HG03103 (cell line): ENCODE data around the gene NHS.

Experiments used
- ATAC-seq: cut with Tn5 transposase; IDR thresholded peaks from one replicate; pipeline ENCODE4 v1.9.1; 2021; ENCODE audit warnings: low read depth; ENCODE audit not compliant: unreplicated experiment

Gene NHS

DNA sequence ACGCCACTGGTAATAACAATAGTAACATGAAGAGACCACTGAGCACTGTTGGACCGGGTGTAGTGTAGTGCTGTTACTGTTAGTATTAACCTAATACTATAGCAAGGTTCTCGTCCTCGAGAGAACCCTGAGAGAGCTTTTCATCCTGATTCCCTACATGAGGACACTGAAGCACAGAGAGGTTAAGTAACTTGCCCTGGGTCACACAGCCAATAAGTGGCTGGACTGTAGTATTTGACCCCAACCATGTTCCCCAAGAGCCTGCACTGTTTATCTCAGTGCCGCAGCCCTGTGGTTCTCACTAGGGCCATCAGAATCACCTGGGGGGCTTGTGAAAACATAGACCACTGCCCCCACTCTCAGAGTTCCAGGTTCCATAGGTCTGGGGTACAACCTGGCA, 372.7 kb downstream of the NHS start:
- no peak for ATAC-seq

DNA sequence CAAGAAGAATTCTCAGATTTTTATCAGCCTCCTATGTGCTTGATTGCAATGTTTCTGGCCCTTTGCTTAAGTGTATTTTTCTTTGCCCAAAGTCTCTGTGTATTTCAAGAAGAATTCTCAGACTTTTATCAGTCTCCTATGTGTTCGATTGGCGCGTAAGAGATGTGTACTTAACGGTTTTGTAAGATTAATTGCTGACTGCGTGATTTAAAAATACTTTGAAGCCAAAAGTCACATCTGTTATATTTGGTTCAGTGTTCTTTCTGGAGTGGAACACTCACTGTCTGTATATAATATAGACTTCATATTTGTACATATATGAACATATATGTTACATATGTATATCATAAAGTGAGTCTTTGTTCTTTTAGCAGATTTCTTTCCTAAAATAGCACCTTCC, 373.7 kb downstream of the NHS start:
- ATAC-seq: no peak

DNA sequence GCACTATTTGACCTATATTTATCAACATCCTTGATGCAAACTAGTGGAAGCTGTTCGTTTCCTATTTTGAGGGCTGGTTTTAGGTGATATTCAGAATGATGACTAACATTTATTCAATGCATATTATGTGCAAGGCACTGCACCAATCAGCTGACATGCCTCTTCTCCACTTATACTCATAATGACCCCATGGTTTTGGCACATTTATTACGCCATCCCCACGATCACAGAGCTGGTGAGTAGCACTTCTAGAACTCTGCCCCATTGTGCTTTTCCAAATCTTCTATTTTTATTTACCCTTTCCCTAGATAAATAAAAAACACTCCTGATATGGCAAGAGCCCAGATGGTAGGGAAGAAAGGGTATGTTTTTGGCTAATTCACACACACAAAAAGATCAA, 375.4 kb downstream of the NHS start:
- ATAC-seq: no peak

DNA sequence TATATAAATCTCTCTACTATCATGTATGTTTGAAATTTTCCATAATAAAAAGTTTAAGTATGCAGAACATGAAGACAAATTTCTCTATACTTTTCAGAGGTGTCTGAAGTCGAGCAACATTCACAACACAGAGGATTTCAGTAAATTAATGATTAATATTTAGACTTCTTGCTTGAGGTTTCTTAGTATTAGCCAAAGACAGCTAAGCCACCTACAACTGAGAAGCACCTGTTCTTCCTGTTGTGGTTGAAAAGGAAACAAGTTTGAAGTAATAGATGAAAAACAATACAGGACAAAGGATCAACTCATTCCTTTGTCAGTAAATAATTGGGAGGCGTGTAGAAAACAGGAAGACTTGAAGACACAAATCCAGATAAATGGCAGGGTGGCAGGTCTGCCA, 383.4 kb downstream of the NHS start:
- no peak for ATAC-seq

DNA sequence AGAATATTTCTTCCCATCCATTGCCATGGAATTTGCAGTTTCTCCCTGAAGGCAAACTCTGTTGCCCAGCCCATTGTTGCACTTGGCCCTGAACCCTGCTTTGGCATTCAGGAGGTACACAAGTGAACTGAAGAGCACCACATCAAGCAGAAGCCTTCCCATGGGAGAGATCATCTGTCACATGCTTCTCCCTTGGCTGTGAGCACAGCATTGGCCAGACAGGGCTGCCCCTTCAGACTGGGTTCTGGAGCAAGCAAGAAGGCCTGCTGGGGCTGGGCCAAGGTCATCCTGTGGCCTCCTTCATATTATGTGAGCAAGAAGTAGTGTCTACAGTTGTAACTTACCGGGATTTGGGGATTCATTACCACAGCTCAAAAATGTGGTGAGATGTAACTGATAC, 385.0 kb downstream of the NHS start:
- no peak for ATAC-seq

DNA sequence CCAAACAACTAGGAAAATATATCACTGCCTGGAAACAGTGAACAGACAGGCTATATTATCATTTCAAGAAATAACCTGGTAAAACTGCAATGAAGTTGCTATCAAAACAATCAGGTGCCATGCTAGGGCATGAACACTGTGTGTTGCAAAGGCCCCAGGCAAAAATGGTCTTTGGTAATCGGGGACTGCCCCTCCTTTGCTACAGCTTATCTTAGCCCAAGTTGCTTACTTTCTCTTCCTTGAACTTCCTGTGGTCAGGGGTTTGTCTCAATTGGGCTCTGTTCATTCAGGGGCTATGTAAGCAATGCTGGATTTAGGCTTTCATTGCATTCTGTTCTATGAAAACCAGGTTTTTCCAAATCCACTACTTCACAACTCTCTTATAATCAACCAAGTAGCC, 392.7 kb downstream of the NHS start:
- no peak for ATAC-seq

DNA sequence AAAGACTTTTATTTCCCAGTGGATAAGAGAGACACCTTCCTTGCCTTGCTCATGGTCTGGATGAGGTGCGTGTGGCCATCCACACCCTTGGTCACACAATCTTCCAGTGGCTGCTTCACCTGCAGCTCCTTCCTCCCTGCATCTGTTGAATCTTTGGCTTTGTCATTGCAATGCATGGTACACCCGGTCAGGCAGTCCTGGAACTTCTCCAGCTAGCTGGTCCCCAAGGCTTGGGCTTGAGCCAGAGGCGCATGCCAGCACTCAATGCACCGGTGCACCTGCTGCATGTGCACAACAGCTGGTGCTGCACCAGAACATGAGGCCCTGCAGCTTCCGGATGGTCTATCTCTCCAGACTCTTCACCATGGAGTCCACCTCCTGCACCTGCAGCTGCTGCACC, 394.0 kb downstream of the NHS start:
- ATAC-seq: no peak

DNA sequence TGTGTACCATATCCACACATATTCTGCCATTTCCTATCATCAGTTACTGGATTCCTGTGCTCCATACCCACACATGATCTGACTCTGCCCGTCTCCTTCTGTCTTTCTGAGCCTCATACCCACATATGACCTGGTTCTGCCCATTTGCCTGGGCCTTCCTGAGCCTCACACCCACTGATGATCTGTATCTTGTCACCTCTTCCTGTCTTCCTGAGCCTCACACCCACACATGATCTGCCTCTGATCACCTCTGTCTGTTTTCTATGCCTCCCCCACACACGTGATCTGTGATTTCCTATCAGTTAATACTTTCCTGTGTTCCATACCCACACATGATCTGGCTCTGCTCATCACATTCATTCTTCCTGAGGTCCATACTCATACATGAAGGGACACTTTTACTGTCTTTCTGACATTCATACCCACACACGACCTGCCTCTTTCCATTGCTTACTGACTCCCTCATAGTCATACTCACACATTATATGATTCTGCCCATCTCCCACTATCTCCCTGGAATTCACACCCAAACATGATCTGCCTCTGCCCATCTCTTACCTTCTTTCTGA, 394.8 kb downstream of the NHS start:
- no peak for ATAC-seq

DNA sequence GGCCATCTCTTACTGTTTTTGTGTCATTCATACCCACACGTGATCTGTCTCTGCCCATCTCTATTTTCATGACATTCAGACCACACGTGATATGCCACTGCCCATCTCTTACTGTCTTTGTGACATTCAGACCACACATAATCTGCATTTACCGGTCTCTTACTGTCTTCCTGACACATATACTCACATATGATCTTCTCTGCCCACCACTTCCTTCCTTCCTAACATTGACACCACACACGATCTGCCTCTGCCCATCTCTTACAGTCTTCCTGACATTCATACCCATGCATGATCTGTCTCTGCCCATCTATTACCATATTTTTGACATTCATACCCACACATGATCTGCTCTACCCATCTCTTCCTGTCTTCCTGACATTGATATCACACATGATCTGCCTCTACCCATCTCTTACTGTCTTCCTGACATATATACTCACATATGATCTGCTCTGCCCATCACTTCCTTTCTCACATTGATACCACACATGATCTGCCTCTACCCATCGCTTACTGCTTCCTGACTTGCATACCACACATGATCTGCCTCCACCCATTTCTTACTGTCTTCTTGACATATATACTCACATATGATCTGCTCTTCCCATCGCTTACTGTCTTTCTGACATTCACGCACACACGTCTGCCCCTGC, 398.3 kb downstream of the NHS start:
- no peak for ATAC-seq

DNA sequence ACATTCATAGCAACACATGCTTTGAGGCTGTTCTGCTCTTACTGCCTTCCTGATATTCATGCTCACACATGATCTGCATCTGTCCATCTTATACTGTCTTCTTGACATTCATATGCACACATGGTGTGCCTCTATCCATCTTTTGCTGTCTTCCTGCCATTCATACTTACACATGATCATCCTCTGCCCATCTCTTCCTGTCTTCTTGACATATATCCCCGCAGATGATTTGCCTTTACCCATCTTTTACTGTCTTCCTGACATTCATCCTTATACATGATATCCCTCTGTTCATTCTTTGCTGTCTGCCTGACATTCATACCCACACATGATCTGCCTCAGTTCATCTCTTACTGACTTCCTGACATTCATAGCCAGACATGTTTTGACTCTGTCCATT, 399.1 kb downstream of the NHS start:
- no peak for ATAC-seq

DNA sequence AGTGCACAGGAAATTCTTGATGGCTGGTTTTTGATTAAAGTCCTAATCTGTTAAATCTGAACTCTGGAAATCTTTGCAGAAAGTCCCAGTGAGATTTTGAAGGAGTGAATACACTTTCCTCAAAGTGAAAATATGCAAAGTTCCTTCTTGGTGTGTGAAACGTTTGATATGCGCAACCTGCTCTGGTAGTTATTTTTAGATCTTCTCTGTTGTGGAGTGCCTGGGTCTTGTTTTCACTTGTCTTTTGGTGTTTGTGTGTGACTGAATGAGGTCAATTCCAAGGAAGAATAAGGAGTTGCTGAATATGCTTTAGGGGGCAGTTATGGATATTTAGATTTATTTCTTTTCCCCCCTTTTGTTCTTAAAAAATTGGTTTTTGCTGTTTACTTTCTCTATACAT, 404.0 kb downstream of the NHS start:
- no peak for ATAC-seq

DNA sequence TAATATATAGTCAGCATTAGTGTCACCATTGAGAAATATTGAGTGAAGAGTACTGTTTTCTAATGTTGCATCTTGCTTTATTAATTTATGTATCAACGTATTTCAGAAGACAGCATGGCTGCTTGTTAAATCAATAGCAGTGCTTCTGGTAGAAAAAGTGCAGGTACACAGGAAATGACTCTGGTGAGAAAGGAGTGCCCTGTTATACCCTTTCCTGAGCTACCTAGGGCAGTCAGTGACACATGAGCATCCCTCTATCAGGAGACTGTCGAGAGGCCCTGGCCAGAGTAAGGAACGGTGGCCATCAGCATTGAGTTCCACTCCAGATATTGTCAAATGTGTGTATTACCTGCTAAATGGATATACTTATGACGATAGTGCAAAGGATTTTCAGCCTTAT, 404.4 kb downstream of the NHS start:
- ATAC-seq: no peak
